IPS DF 4.7 (cell line): ENCODE data around the gene HNRNPA2B1.
A peak's percentile ranks its signal among the peaks of the same experiment; 100 is the strongest.
"Not testable (repeated sequence)": the region's sequence is repeated elsewhere in the genome, so short reads cannot be mapped to it uniquely, and the experiment has no call there.

Experiments used
- DNase-seq: peaks from one replicate; pipeline ENCODE4 v3.0.0-alpha.2; 2013; ENCODE audit warnings: low spot score; ENCODE audit errors: extremely low read depth

The HNRNPA2B1 gene

GRCh38 chr7:26166684-26167266, 33.8 kb downstream of the HNRNPA2B1 start:
- no peak for DNase-seq

- no peak for DNase-seq
Observed at GRCh38 chr7:26165950-26166683, 34.4 kb downstream of the HNRNPA2B1 start.

- DNase-seq: not testable (repeated sequence)
Observed at GRCh38 chr7:26163804-26164203, 36.7 kb downstream of the HNRNPA2B1 start.

GRCh38 chr7:26162431-26162830, 38.1 kb downstream of the HNRNPA2B1 start:
- no peak for DNase-seq

GRCh38 chr7:26160896-26161295, 39.6 kb downstream of the HNRNPA2B1 start:
- no peak for DNase-seq

GRCh38 chr7:26159243-26159642, 41.3 kb downstream of the HNRNPA2B1 start:
- no peak for DNase-seq

- DNase-seq: no peak
Observed at GRCh38 chr7:26157520-26158105, 42.9 kb downstream of the HNRNPA2B1 start.

GRCh38 chr7:26156451-26157420, 43.8 kb downstream of the HNRNPA2B1 start:
- DNase-seq: no peak

GRCh38 chr7:26155531-26156375, 44.8 kb downstream of the HNRNPA2B1 start:
- no peak for DNase-seq

- peak; percentile 79 for DNase-seq
Observed at GRCh38 chr7:26153823-26154783, 46.4 kb downstream of the HNRNPA2B1 start.

- DNase-seq: no peak
Observed at GRCh38 chr7:26153241-26153822, 47.2 kb downstream of the HNRNPA2B1 start.

GRCh38 chr7:26152782-26153240, 47.7 kb downstream of the HNRNPA2B1 start:
- not testable (repeated sequence) for DNase-seq

- DNase-seq: no peak
Observed at GRCh38 chr7:26151953-26152781, 48.4 kb downstream of the HNRNPA2B1 start, which contains the start of gene NFE2L3. NFE2L3 (plus strand) TSS chr7:26152198; CDS start chr7:26152499, 301 bp downstream.

- DNase-seq: no peak
Observed at GRCh38 chr7:26151650-26151952, 48.9 kb downstream of the HNRNPA2B1 start.

- DNase-seq: no peak
Observed at GRCh38 chr7:26151096-26151495, 49.5 kb downstream of the HNRNPA2B1 start.

GRCh38 chr7:26149391-26149977, 51.1 kb downstream of the HNRNPA2B1 start:
- DNase-seq: no peak

GRCh38 chr7:26148307-26148700, 52.2 kb downstream of the HNRNPA2B1 start:
- not testable (repeated sequence) for DNase-seq
